Urothelium cell line (cell line): ENCODE results near the gene DYRK1A.

Experiments used
- DNase-seq: peaks from one replicate; pipeline ENCODE4 v3.0.0; 2011; ENCODE audit warnings: low spot score, mixed read lengths
- FAIRE-seq: peaks from 2 replicates; lab custom pipeline; 2011; peaks lifted over from hg19 to GRCh38; lab: Jason Lieb, UNC

DYRK1A gene

GRCh38 chr21:37414292-37415253 is 48.0 kb downstream of the DYRK1A start:
- FAIRE-seq (no peak), DNase-seq (no peak)

- FAIRE-seq, result no peak
- no peak for DNase-seq
Measured at GRCh38 chr21:37415939-37416338, 49.4 kb downstream of the DYRK1A start.

GRCh38 chr21:37416914-37417313 is 50.3 kb downstream of the DYRK1A start:
- FAIRE-seq (no peak), DNase-seq (no peak)

- DNase-seq (no peak), FAIRE-seq (no peak)
Measured at GRCh38 chr21:37419228-37419906, 52.8 kb downstream of the DYRK1A start.

- FAIRE-seq (no peak), DNase-seq (no peak)
Measured at GRCh38 chr21:37421306-37421705, 54.7 kb downstream of the DYRK1A start.

GRCh38 chr21:37422382-37422781 is 55.8 kb downstream of the DYRK1A start:
- FAIRE-seq (no peak), DNase-seq (no peak)

- FAIRE-seq (no peak), DNase-seq (no peak)
Measured at GRCh38 chr21:37423103-37423502, 56.5 kb downstream of the DYRK1A start.

- no peak for DNase-seq
- no peak for FAIRE-seq
Measured at GRCh38 chr21:37424396-37424795, 57.8 kb downstream of the DYRK1A start.

GRCh38 chr21:37425001-37425400 is 58.4 kb downstream of the DYRK1A start:
- DNase-seq (no peak), FAIRE-seq (no peak)

- DNase-seq (no peak), FAIRE-seq (no peak)
Measured at GRCh38 chr21:37425684-37426083, 59.1 kb downstream of the DYRK1A start.

GRCh38 chr21:37427221-37427620 is 60.6 kb downstream of the DYRK1A start:
- FAIRE-seq, result no peak
- DNase-seq, result no peak

- no peak for FAIRE-seq
- DNase-seq, result no peak
Measured at GRCh38 chr21:37429356-37429755, 62.8 kb downstream of the DYRK1A start.

- FAIRE-seq (no peak), DNase-seq (no peak)
Measured at GRCh38 chr21:37430184-37430821, 63.7 kb downstream of the DYRK1A start.

GRCh38 chr21:37431243-37431642 is 64.7 kb downstream of the DYRK1A start:
- FAIRE-seq (no peak), DNase-seq (no peak)

- DNase-seq (no peak), FAIRE-seq (no peak)
Measured at GRCh38 chr21:37432710-37433455, 66.3 kb downstream of the DYRK1A start.

- FAIRE-seq (no peak), DNase-seq (no peak)
Measured at GRCh38 chr21:37433456-37433840, 66.9 kb downstream of the DYRK1A start.

GRCh38 chr21:37435120-37435519 is 68.5 kb downstream of the DYRK1A start:
- DNase-seq, result no peak
- FAIRE-seq, result no peak

GRCh38 chr21:37435711-37436110 is 69.1 kb downstream of the DYRK1A start:
- FAIRE-seq, result no peak

GRCh38 chr21:37436174-37436573 is 69.6 kb downstream of the DYRK1A start:
- DNase-seq, result no peak
- FAIRE-seq, result no peak

More at GRCh38 chr21:37435711-37436110, 69.1 kb downstream of the DYRK1A start:
- no peak for DNase-seq

GRCh38 chr21:37437376-37438080 is 71.0 kb downstream of the DYRK1A start:
- no peak for FAIRE-seq
- no peak for DNase-seq
